ENCODE measurements around the gene SEC61G.

The SEC61G gene

GRCh38 chr7:54757711-54758110, 1.3 kb downstream of the SEC61G start:
- no peak for DNase-seq

DNA sequence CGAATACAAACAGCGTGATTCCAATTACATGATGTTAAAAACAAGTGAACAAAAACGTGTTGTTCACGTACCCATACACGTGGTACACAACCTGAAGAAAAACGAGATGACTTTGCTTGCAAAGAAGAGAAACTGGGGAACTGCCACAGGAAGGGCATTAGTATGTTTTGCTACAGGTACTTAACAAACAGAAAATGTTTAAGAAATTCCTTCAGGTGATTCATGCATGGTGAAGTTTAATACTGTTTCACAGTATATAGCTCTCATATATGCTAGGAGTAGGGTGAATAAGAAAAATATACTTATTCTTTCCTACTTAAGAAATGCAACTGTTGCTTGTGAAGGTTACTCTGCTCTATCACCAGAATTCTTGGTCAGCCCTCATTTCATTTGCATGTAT, 9.8 kb downstream of the SEC61G start:
- no peak for DNase-seq

DNA sequence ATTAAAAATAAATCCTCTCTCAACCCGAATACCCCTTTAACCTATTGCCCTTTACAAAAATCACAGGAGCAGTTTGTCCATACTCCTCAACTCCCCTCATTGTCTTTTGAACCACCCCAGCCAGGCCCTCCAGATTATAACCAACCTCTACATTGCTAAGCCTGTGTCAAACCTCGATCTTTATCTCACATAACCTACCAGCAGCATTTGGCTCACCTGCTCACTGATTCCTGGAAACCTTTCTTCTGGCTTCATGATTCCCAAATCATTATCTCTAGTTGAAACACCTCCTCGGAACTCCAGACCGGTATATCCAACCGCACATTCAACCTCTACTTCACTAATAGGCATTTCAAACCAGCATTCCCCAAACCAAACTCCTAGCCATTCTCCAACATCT, 11.8 kb downstream of the SEC61G start:
- DNase-seq: no peak

DNA sequence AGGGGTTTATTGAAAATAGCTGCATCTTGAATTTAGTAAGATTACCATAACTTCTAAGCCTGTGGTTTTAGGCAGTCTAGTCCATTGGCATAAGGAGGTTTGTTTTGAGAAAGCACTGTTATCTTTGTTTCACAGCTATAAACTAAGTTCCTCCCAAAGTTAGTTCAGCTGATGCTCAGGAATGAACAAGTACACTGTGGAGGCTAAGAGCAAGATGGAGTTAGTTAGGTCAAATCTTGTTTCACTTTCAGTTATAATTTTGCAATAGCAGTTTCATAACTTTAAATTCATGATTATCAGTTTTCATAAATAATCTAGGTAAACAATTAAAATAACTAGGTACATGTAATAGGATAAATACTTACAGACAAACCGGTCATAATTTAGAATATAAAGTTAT, 15.4 kb downstream of the SEC61G start:
- DNase-seq: no peak

GRCh38 chr7:54738737-54739136, 20.3 kb downstream of the SEC61G start:
- DNase-seq: no peak

DNA sequence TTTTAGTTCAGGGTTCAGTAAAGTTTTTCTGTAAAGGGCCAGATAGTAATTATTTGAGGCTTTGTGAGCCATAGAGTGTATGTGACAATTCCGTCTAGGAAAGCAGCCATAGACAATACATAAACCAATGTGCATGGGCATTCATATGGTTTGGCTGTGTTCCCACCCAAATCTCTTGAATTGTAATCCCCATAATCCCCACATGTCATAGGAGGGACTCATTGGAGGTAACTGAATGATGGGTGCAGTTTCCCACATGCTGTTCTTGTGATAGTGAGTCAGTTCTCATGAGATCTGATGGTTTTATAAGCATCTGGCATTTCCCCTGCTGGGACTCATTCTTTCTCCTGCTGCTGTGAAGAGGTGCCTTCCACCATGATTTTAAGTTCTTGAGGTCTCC, 29.9 kb downstream of the SEC61G start:
- no peak for DNase-seq

DNA sequence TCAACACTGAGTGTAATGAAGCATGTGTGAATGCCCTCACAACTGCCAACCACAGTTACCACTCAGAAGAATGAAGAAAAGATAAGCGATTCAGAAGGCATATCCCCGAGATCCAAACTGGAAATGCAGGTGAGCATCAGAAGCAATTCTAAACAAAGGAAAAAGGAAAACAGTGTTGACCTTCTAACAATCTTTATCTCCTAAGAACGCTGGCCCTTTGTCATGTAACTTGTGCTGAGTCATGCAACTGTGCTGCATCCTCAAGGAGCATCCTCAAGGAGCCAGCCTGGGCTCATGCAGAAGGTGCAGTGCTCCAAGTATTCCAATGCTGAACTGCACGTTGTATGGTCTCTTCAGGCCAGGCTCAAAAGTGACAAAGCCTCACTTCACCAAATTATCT, 30.6 kb downstream of the SEC61G start:
- no peak for DNase-seq

GRCh38 chr7:54725255-54725654, 33.8 kb downstream of the SEC61G start:
- DNase-seq: no peak

DNA sequence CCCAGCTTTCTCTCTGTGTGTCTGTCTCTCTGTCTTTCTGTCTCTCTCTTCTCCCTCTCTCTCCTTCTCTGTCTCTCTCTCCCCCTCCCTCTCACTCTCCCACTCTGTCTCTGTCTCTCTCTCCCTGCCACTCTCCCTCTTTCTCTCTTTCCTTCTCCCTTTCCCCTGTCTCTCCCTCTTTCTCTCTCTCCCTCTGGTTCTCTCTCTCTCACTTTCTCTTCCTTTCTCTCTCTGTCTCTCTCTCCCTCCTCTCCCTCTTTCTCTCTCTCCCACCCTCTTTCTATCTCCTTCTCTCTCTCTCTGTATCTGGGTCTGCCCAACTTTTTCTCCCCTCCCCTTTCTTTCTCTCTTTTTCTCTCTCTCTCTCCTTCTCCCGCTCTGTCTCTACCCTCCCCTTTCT, 36.5 kb downstream of the SEC61G start:
- DNase-seq: no peak

GRCh38 chr7:54722026-54722425, 37.0 kb downstream of the SEC61G start:
- DNase-seq: no peak

DNA sequence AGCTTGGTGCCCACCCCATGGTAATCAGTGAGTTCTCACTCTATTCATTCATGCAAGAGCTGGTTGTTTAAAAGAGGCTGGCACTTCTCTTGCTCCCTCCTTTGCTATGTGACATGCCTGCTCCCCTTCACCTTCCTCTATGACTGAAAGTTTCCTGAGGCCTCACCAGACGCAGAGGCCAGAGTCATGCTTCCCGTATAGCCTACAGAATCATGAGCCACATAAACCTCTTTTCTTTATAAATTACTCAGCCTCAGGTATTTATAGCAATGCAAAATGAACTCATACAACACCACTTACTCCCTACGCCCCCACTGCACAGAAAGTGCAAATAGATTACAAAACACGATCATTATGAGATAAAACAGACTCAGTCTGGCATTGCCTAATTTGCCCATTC, 39.0 kb downstream of the SEC61G start:
- DNase-seq: no peak

DNA sequence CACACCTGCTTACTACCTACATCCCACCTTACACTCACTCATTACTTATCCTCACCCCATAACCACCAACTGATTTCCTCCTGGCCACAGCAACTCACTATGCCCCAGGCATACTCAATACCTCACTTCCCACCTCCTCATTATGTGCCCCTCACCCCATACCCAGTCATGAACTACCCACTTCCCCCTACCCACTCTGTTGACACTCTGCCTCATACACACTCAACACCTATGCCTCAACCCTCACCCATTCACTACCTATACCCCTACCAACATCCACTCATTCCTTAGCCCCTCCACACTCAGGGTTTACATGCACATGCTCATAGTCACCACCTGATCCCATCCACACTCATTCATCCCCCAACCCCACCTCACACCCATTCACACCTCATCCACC, 39.6 kb downstream of the SEC61G start:
- DNase-seq: no peak

- DNase-seq: no peak
Measured at GRCh38 chr7:54712820-54713219, 46.2 kb downstream of the SEC61G start.

DNA sequence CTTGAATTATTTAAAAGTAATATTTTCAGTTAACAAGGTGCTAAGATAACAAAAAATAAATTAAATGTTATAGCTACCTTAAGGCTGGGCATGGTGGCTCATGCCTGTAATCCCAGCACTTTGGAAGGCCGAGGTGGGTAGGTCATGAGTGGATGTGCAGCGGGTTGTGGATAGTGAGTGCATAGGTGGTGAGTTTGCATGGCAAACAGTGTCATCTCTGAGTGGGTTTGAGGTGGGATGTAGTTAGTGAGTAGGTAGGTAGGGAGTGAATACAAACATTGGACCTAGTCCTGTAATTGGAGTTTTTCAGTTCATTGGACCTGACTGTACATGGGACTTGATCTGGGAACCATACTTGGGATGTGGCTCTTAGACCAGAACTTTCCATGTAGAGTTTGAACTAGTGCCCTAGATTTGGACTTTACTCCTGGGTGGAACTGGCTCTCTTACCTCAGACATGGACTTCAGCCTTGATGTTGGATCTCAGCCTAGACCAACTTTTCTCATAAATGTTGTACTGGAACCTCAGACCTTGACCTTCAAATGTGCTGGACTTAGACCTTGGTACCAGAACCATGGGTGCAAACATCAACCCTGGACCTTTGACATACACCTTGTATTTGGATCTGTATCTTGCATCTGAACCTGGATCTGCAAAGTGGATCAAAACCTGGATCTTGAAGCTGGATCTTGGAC, 47.0 kb downstream of the SEC61G start:
- DNase-seq: no peak

- no peak for DNase-seq
Measured at GRCh38 chr7:54709283-54709682, 49.7 kb downstream of the SEC61G start.

DNA sequence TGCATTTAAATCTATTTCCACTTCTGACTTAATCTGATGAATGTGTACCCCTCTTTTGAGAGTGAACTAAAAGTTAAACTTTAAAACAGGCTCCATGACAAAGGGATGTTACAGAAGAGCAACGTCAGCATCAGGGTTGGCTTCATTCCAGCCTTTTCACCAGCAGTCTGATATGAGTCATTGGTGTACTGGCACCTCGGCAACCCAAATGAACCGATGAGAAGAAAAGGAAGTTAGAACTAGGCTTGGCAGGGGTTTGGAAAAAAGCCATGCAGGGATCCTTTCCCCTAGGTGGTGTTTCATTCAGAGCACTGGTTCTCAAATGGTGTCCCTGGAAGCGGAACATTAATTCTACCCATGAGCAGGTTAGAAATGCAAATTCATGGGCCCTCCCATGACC, 53.6 kb downstream of the SEC61G start:
- DNase-seq: no peak

- DNase-seq: no peak
Measured at GRCh38 chr7:54704851-54705250, 54.2 kb downstream of the SEC61G start.
